Kidney epithelial cell (primary cell): Measurements from ENCODE around the gene ZNF778. TPM values are rescaled to one million over a fixed set of nuclear protein-coding genes. Genes with fewer than 3 reads are reported as not detected.
"Not testable (repeated sequence)": the region's sequence is repeated elsewhere in the genome, so short reads cannot be mapped to it uniquely, and the experiment has no call there.

Experiments used
- DNase-seq: peaks from one replicate; pipeline ENCODE4 v3.0.0-alpha.2; 2010; ENCODE audit warnings: low read depth
- H3K27me3 ChIP-seq: 2 replicates; pipeline ENCODE4 v1.6.0; 2011; ENCODE audit warnings: low read length; ENCODE audit not compliant: control insufficient read depth, insufficient read depth
- H3K36me3 ChIP-seq: 2 replicates; pipeline ENCODE4 v1.5.1; 2011; ENCODE audit warnings: low read length; ENCODE audit not compliant: control insufficient read depth, insufficient read depth
- H3K4me3 ChIP-seq: 2 replicates; pipeline ENCODE4 v1.5.1; 2011; ENCODE audit warnings: low read depth, mild to moderate bottlenecking, control low read depth, low read length
- total RNA-seq: library from RNA; depleted of rRNA; stranded (reverse); fragments of >200 nt; gene quantifications from 2 replicates; pipeline ENCODE4 v1.2.3, GENCODE V29; 2015
- TF ChIP-seq, protein P1 (sequence below): IDR thresholded peaks from 2 replicates; pipeline ENCODE4 v1.5.1; 2011; ENCODE audit warnings: mild to moderate bottlenecking, moderate library complexity, low read length, control low read depth, inconsistent platforms; ENCODE audit not compliant: insufficient read depth, poor library complexity, severe bottlenecking

Gene ZNF778
- total RNA-seq, 1 donor from 2014 or later: 17.7 TPM

DNA sequence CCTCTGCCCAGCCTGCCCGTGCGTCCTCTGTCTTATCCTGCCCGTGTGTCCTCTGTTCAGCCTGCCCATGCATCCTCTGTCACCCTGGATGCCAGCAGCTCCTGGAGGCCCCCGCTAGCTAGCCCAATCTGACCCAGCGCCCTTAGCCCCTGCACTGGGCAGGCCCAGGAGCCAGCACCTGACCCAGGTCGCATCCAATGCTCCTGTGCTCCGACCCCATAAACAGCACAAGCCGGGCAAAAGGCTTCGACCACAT, 32.9 kb upstream of the ZNF778 start:
- no peak for DNase-seq
- TF ChIP-seq, protein P1, sequence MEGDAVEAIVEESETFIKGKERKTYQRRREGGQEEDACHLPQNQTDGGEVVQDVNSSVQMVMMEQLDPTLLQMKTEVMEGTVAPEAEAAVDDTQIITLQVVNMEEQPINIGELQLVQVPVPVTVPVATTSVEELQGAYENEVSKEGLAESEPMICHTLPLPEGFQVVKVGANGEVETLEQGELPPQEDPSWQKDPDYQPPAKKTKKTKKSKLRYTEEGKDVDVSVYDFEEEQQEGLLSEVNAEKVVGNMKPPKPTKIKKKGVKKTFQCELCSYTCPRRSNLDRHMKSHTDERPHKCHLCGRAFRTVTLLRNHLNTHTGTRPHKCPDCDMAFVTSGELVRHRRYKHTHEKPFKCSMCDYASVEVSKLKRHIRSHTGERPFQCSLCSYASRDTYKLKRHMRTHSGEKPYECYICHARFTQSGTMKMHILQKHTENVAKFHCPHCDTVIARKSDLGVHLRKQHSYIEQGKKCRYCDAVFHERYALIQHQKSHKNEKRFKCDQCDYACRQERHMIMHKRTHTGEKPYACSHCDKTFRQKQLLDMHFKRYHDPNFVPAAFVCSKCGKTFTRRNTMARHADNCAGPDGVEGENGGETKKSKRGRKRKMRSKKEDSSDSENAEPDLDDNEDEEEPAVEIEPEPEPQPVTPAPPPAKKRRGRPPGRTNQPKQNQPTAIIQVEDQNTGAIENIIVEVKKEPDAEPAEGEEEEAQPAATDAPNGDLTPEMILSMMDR: no peak
- Histone ChIP-seq H3K36me3 (no peaks in the 10 kb centered on the region), H3K4me3 (no peak overlapping the region), H3K27me3 (peaks cover 12% of the 10 kb centered on the region)

DNA sequence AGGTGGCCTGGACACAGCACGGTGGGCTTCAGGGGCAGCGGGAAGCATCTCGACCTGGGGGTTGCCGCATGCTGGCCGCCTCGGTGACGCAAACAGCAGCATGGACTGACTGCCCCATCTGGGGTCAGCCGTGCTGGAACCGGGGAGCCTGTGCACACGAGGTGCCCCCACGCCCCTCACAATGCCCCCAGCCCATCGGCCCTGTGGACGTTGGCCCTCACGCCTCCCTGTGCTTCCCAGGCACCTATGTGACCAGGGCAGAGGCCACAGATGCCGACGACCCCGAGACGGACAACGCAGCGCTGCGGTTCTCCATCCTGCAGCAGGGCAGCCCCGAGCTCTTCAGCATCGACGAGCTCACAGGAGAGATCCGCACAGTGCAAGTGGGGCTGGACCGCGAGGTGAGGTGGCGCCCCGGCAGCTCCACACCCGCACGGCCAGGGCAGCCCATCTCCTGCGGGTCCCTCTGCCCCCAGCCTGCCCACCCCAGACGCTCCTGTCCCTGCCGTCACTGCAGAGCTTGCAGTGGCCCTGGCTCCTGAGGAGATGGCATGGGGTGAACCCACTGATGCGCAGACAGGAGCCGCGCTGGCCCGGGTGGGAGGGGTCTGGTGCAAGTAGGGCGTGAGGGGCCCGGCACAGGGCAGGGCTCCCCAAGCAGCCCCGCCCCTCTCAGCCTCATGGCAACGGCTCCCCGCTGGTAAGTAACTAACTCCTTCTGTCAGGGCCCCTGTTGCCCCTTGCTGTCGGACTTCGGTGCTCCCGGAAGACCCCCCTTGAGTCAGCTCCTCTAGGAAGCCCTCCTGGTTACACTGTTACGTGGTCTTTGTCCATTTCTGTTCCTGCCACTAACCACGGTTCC, 32.3 kb upstream of the ZNF778 start:
- Histone ChIP-seq H3K27me3 (peaks cover 14% of the 10 kb centered on the region), H3K36me3 (no peaks in the 10 kb centered on the region), H3K4me3 (no peak overlapping the region)
- TF ChIP-seq, protein P1: no peak
- DNase-seq: no peak

DNA sequence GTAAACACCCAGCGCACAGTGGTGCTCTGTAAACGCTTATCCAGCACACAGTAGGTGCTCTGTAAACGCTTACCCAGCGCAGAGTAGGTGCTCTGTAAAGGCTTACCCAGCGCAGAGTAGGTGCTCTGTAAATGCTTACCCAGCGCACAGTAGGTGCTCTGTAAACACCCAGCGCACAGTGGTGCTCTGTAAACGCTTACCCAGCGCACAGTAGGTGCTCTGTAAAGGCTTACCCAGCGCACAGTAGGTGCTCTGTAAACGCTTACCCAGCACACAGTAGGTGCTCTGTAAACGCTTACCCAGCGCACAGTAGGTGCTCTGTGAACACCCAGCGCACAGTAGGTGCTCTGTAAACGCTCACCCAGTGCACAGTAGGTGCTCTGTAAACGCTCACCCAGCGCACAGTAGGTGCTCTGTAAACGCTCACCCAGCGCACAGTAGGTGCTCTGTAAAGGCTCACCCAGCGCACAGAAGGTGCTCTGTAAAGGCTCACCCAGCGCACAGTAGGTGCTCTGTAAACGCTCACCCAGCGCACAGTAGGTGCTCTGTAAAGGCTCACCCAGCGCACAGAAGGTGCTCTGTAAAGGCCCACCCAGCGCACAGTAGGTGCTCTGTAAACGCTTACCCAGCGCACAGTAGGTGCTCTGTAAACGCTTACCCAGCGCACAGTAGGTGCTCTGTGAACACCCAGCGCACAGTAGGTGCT, 31.5 kb upstream of the ZNF778 start:
- not testable (repeated sequence) for H3K36me3 ChIP-seq, DNase-seq, H3K4me3 ChIP-seq
- peaks cover 22% of the 10 kb centered on the region for H3K27me3 ChIP-seq

DNA sequence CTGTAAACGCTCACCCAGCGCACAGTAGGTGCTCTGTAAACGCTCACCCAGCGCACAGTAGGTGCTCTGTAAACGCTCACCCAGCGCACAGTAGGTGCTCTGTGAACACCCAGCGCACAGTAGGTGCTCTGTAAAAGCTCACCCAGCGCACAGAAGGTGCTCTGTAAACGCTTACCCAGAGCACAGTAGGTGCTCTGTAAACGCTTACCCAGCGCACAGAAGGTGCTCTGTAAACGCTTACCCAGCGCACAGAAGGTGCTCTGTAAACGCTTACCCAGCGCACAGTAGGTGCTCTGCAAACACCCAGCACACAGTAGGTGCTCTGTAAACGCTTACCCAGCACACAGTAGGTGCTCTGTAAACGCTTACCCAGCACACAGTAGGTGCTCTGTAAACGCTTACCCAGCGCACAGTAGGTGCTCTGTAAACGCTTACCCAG, 30.9 kb upstream of the ZNF778 start:
- not testable (repeated sequence) for DNase-seq

DNA sequence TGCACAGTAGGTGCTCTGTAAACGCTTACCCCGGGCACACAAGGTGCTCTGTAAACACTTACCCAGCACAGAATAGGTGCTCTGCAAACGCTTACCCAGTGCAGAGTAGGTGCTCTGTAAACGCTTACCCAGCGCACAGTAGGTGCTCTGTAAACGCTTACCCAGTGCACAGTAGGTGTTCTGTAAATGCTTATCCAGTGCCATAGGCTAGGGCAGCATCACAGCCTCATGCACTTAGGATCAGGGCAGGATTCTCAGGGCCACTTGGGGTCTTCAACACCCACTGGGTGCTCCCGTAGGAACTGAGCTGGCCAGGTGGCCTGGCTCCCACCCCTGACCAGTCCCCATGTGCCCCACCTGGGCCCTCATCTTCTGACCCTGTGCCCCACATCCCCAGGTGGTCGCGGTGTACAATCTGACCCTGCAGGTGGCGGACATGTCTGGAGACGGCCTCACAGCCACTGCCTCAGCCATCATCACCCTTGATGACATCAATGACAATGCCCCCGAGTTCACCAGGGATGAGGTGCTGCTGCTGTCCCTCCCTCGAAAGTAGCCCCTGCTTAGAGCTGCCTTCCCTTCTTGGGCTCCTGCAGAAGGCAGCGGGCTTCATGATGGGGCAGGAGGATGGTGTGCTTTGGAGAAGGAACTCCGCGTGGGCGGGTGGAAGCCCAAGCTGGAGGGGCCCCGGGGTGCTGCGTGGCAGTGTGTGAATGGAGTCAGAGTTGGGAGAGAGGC, 30.3 kb upstream of the ZNF778 start:
- no peaks in the 10 kb centered on the region for H3K36me3 ChIP-seq
- DNase-seq: no peak
- TF ChIP-seq, protein P1: no peak
- no peak overlapping the region for H3K4me3 ChIP-seq
- H3K27me3 ChIP-seq: peaks cover 32% of the 10 kb centered on the region

More for the DNA sequence above, 30.9 kb upstream of the ZNF778 start:
- not testable (repeated sequence) for H3K36me3 ChIP-seq, H3K4me3 ChIP-seq
- H3K27me3 ChIP-seq: peaks cover 28% of the 10 kb centered on the region

DNA sequence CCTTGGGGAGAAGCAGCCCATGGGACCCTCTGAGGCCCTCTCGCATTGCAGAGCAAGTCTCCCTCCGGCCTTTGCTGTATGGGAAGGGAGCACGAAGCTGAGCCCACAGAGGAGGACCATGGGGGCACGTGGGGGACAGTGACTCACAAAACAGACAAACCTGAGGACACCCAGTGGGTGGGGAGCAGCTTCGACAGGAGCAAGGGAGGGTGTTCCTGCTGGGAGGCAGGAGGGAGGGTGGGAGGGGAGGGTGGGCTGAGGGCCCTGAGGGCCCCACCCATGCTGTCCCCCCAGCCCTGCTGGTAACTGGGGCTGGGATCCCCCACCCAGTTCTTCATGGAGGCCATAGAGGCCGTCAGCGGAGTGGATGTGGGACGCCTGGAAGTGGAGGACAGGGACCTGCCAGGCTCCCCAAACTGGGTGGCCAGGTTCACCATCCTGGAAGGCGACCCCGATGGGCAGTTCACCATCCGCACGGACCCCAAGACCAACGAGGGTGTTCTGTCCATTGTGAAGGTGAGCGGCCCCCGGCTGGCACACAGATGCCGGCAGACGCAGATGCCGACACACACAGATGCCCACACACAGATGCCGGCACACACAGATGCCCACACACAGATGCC, 29.6 kb upstream of the ZNF778 start:
- no peak overlapping the region for H3K4me3 ChIP-seq
- TF ChIP-seq, protein P1: no peak
- no peak for DNase-seq
- peaks cover 34% of the 10 kb centered on the region for H3K27me3 ChIP-seq
- no peaks in the 10 kb centered on the region for H3K36me3 ChIP-seq

DNA sequence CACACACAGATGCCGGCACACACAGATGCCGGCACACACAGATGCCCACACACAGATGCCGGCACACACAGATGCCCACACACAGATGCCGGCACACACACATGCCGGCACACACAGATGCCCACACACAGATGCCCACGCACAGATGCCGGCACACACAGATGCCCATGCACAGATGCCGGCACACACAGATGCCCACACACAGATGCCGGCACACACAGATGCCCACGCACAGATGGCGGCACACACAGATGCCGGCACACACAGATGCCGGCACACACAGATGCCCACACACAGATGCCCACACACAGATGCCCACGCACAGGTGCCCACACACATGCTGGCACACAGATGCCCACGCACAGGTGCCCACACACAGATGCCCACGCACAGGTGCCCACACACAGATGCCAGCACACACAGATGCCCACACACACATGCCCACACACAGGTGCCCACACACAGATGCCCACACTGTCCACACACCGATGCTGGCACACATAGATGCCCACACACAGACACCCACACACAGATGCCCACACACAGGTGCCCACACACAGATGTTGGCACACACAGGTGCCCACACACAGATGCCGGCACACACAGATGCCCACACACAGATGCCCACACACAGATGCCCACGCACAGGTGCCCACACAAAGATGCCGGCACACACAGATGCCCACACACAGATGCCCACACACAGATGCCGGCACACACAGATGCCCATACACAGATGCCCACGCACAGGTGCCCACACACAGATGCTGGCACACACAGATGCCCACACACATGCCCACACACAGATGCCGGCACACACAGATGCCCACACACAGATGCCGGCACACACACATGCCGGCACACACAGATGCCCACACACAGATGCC, 28.8 kb upstream of the ZNF778 start:
- DNase-seq, H3K36me3 ChIP-seq, H3K4me3 ChIP-seq: not testable (repeated sequence)
- H3K27me3 ChIP-seq: peaks cover 30% of the 10 kb centered on the region
